Liver (tissue), 9 donors: ENCODE measurements around the gene MAPK4. TPM values are rescaled to one million over a fixed set of nuclear protein-coding genes. Genes with fewer than 3 reads are reported as not detected.

Experiments used
- DNase-seq: peaks from one replicate; pipeline ENCODE4 v3.0.0-alpha.2; 2017; ENCODE audit warnings: low spot score
- H3K27ac ChIP-seq, 2 donors: one replicate each; pipeline ENCODE4 v1.7.0; 2013; ENCODE audit warnings: inconsistent platforms in 2 of 2, low read length in 2 of 2, control low read depth in 1 of 2, low read depth in 1 of 2, mild to moderate bottlenecking in 1 of 2
- H3K27me3 ChIP-seq, 4 donors: one replicate each; pipeline versions ENCODE4 v1.6.1 to v1.7.0; 2013; ENCODE audit warnings: low read length in 3 of 4, inconsistent platforms in 1 of 4, mild to moderate bottlenecking in 1 of 4, moderate library complexity in 1 of 4; ENCODE audit not compliant: control insufficient read depth in 4 of 4, insufficient read depth in 4 of 4
- H3K36me3 ChIP-seq, 4 donors: one replicate each; pipeline versions ENCODE4 v1.6.1 to v1.7.0; 2013; ENCODE audit warnings: low read length in 3 of 4, mild to moderate bottlenecking in 3 of 4, low read depth in 1 of 4, moderate library complexity in 1 of 4; ENCODE audit not compliant: control insufficient read depth in 4 of 4, insufficient read depth in 3 of 4
- H3K4me1 ChIP-seq, 4 donors: one replicate each; pipeline versions ENCODE4 v1.6.1 to v1.7.0; 2013; ENCODE audit warnings: low read length in 3 of 4, mild to moderate bottlenecking in 3 of 4, moderate library complexity in 1 of 4; ENCODE audit not compliant: control insufficient read depth in 4 of 4, insufficient read depth in 4 of 4
- H3K4me3 ChIP-seq, 3 donors: one replicate each; pipeline versions ENCODE4 v1.6.1 to v1.7.0; 2013; ENCODE audit warnings: low read length in 3 of 3, control low read depth in 1 of 3, low read depth in 1 of 3, mild to moderate bottlenecking in 1 of 3
- H3K9ac ChIP-seq, 2 donors: one replicate each; pipeline ENCODE4 v1.7.0; 2013; ENCODE audit warnings: low read length in 2 of 2, mild to moderate bottlenecking in 2 of 2, moderate library complexity in 2 of 2, control low read depth in 1 of 2, low read depth in 1 of 2
- H3K9me3 ChIP-seq, 4 donors: one replicate each; pipeline versions ENCODE4 v1.6.1 to v1.7.0; 2013; ENCODE audit warnings: low read length in 3 of 4; ENCODE audit not compliant: control insufficient read depth in 4 of 4
- EGR1 ChIP-seq, 2 donors: IDR thresholded peaks; 2 replicates each; pipeline ENCODE4 v1.6.1; 2016 to 2018; ENCODE audit warnings: antibody characterized with exemption in 2 of 2, low read depth in 2 of 2
- FOXA1 ChIP-seq: IDR thresholded peaks from 2 replicates; pipeline ENCODE4 v1.6.1; 2016; ENCODE audit warnings: antibody characterized with exemption
- FOXA2 ChIP-seq: IDR thresholded peaks from 2 replicates; pipeline ENCODE4 v1.6.1; 2016; ENCODE audit warnings: antibody characterized with exemption
- GABPA ChIP-seq, 2 donors: IDR thresholded peaks in 1 of 2; conservative IDR thresholded peaks in 1 of 2; 2 replicates each; pipeline ENCODE4 v1.6.1; 2016; ENCODE audit warnings: antibody characterized with exemption in 2 of 2, mild to moderate bottlenecking in 1 of 2, moderate library complexity in 1 of 2
- HNF4A ChIP-seq, 2 donors: conservative IDR thresholded peaks; 2 replicates each; pipeline ENCODE4 v1.6.1; 2016; ENCODE audit warnings: antibody characterized with exemption in 2 of 2, mild to moderate bottlenecking in 2 of 2
- JUND ChIP-seq, 2 donors: IDR thresholded peaks; 2 replicates each; pipeline ENCODE4 v1.6.1; 2016; ENCODE audit warnings: antibody characterized with exemption in 2 of 2
- NR2F2 ChIP-seq: IDR thresholded peaks from 2 replicates; pipeline ENCODE4 v1.6.1; 2016; ENCODE audit warnings: antibody characterized with exemption
- RXRA ChIP-seq, 2 donors: IDR thresholded peaks; 2 replicates each; pipeline ENCODE4 v1.6.1; 2017 to 2018; ENCODE audit warnings: antibody characterized with exemption in 2 of 2, mild to moderate bottlenecking in 1 of 2
- SP1 ChIP-seq: IDR thresholded peaks from 2 replicates; pipeline ENCODE4 v1.6.1; 2018; ENCODE audit warnings: antibody characterized with exemption, mild to moderate bottlenecking
- TAF1 ChIP-seq: conservative IDR thresholded peaks from 2 replicates; pipeline ENCODE4 v1.6.1; 2016; ENCODE audit warnings: antibody characterized with exemption, mild to moderate bottlenecking
- YY1 ChIP-seq: IDR thresholded peaks from 2 replicates; pipeline ENCODE4 v1.6.1; 2016; ENCODE audit warnings: antibody characterized with exemption, mild to moderate bottlenecking
- whole genome bisulfite sequencing: extraction: QIAGEN DNeasy Blood & Tissue Kit; methylation state at CpG from one replicate; pipeline ENCODE4 v1.1.7; 2013; 5-methylcytosine and 5-hydroxymethylcytosine counted together
- polyA plus RNA-seq, 2 donors: library from polyadenylated mRNA; stranded (reverse) in 1 of 2; unstranded in 1 of 2; fragments of 200-250 nt in 1 of 2; fragments of >200 nt in 1 of 2; fragmentation: Nextera tagmentation in 1 of 2; extraction: Ambion mirVana in 1 of 2; gene quantifications; one replicate each; pipeline versions ENCODE4 v1.2.1 to v1.2.3, GENCODE V29; 2013 to 2015
- total RNA-seq, 2 donors: library from RNA; depleted of rRNA; stranded (reverse); fragments of >200 nt; gene quantifications; one replicate each; pipeline ENCODE4 v1.2.3, GENCODE V29; 2014
- TF ChIP-seq, protein P1 (sequence below): fragments of 150-350 bp; IDR thresholded peaks from 2 replicates; pipeline ENCODE4 v1.5.1; 2017; ENCODE audit warnings: improper control_type of control experiment, low read depth, low read length; ENCODE audit not compliant: missing input control
- TF ChIP-seq, protein P2 (sequence below): IDR thresholded peaks from 2 replicates; pipeline ENCODE4 v1.6.1; 2016; ENCODE audit warnings: antibody characterized with exemption
- TF ChIP-seq, protein P3 (sequence below): IDR thresholded peaks from 2 replicates; pipeline ENCODE4 v1.6.1; 2016; ENCODE audit warnings: antibody characterized with exemption, mild to moderate bottlenecking
- TF ChIP-seq, protein P4 (sequence below): IDR thresholded peaks from 2 replicates; pipeline ENCODE4 v1.6.1; 2016; ENCODE audit warnings: antibody characterized with exemption
- donor health status: healthy.
- donor health status: healthy.
- donor health status: healthy.
- donor health status: healthy.
- donor health status: healthy.

The MAPK4 gene
- total and polyA plus RNA-seq, 4 donors: under 0.01 to 4.9 (median 1.5) TPM

DNA sequence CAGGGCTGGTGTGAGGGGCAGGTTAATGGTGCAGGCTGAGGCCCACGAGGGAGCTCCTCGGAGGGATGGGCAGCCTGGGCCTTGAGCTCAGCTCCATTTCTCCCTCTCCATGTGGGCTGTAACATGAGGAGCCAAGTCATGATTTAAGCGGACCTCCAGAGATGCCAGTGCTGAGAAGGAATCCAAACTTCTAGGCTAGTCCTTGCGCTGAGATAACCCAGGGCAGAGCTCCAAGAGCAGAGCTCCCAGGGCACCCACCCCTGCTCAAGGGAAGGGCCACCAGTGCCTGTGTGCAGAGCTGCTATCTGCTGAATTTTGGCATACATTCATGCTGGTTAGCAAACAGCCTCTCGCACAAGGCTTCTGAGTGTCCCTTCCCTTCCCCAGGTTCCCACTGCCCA, 164.9 kb downstream of the MAPK4 start:
- WGBS: 90% methylated on average over 5 of the region's 5 CpGs
- no peak for TF ChIP-seq YY1
- TF ChIP-seq, protein P1, sequence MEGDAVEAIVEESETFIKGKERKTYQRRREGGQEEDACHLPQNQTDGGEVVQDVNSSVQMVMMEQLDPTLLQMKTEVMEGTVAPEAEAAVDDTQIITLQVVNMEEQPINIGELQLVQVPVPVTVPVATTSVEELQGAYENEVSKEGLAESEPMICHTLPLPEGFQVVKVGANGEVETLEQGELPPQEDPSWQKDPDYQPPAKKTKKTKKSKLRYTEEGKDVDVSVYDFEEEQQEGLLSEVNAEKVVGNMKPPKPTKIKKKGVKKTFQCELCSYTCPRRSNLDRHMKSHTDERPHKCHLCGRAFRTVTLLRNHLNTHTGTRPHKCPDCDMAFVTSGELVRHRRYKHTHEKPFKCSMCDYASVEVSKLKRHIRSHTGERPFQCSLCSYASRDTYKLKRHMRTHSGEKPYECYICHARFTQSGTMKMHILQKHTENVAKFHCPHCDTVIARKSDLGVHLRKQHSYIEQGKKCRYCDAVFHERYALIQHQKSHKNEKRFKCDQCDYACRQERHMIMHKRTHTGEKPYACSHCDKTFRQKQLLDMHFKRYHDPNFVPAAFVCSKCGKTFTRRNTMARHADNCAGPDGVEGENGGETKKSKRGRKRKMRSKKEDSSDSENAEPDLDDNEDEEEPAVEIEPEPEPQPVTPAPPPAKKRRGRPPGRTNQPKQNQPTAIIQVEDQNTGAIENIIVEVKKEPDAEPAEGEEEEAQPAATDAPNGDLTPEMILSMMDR: no peak
- no peak for TF ChIP-seq SP1
- TF ChIP-seq, protein P2, sequence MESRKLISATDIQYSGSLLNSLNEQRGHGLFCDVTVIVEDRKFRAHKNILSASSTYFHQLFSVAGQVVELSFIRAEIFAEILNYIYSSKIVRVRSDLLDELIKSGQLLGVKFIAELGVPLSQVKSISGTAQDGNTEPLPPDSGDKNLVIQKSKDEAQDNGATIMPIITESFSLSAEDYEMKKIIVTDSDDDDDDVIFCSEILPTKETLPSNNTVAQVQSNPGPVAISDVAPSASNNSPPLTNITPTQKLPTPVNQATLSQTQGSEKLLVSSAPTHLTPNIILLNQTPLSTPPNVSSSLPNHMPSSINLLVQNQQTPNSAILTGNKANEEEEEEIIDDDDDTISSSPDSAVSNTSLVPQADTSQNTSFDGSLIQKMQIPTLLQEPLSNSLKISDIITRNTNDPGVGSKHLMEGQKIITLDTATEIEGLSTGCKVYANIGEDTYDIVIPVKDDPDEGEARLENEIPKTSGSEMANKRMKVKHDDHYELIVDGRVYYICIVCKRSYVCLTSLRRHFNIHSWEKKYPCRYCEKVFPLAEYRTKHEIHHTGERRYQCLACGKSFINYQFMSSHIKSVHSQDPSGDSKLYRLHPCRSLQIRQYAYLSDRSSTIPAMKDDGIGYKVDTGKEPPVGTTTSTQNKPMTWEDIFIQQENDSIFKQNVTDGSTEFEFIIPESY: no peak
- no peak for TF ChIP-seq EGR1 (IDR thresholded peaks at IDR 0.05; ENCODE audit: low read depth in 2 of 2)

DNA sequence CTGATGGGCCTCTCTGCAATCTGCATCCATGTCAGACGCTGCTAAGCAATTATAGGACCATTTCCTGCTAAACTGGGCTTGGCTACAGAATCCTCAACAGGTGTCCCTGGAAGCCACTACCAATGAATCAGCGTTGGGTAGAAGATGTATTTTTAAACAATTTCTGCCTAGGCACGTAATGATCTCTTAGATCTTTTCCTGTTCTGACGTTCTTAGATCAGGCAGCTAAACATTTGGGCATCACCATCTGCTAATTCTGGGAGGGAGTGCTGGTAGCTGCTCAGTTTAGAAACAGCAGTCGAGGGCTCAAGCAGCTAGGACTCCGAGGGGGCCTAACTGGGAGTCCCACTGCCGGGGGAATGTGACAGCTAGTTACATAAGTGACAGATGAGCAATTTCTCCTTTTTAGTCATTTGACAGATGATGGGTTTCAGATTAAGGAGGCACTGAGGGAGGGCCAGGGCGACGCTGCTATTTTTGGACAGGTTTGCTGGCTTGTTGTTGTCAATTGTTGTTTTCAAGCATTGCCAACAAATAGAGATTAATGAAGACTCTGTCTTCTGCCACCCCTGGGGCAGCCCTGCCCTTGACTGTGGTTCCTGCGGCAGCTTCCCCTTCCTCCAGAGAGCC, 167.2 kb downstream of the MAPK4 start:
- DNase-seq: no peak
- H3K9ac ChIP-seq: no peak overlapping the region
- H3K9me3 ChIP-seq: no peaks in the 10 kb centered on the region
- H3K27me3 ChIP-seq: no peaks in the 10 kb centered on the region
- no peaks in the 10 kb centered on the region for H3K4me1 ChIP-seq
- no peak for TF ChIP-seq RXRA (IDR thresholded peaks at IDR 0.05)
- TF ChIP-seq FOXA1: no peak
- no peak for TF ChIP-seq NR2F2
- no peak for TF ChIP-seq TAF1
- no peak for TF ChIP-seq GABPA (IDR thresholded peaks at IDR 0.05 in 1 of 2, conservative IDR thresholded peaks at IDR 0.05 in 1 of 2)
- no peak for TF ChIP-seq YY1
- TF ChIP-seq, protein P2: no peak
- TF ChIP-seq FOXA2: no peak
- TF ChIP-seq HNF4A (conservative IDR thresholded peaks at IDR 0.05): no peak
- TF ChIP-seq EGR1 (IDR thresholded peaks at IDR 0.05; ENCODE audit: low read depth in 2 of 2): no peak
- TF ChIP-seq JUND (IDR thresholded peaks at IDR 0.05): no peak
- TF ChIP-seq, protein P3, sequence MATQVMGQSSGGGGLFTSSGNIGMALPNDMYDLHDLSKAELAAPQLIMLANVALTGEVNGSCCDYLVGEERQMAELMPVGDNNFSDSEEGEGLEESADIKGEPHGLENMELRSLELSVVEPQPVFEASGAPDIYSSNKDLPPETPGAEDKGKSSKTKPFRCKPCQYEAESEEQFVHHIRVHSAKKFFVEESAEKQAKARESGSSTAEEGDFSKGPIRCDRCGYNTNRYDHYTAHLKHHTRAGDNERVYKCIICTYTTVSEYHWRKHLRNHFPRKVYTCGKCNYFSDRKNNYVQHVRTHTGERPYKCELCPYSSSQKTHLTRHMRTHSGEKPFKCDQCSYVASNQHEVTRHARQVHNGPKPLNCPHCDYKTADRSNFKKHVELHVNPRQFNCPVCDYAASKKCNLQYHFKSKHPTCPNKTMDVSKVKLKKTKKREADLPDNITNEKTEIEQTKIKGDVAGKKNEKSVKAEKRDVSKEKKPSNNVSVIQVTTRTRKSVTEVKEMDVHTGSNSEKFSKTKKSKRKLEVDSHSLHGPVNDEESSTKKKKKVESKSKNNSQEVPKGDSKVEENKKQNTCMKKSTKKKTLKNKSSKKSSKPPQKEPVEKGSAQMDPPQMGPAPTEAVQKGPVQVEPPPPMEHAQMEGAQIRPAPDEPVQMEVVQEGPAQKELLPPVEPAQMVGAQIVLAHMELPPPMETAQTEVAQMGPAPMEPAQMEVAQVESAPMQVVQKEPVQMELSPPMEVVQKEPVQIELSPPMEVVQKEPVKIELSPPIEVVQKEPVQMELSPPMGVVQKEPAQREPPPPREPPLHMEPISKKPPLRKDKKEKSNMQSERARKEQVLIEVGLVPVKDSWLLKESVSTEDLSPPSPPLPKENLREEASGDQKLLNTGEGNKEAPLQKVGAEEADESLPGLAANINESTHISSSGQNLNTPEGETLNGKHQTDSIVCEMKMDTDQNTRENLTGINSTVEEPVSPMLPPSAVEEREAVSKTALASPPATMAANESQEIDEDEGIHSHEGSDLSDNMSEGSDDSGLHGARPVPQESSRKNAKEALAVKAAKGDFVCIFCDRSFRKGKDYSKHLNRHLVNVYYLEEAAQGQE: no peak
- TF ChIP-seq, protein P4, sequence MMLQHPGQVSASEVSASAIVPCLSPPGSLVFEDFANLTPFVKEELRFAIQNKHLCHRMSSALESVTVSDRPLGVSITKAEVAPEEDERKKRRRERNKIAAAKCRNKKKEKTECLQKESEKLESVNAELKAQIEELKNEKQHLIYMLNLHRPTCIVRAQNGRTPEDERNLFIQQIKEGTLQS: no peak
- TF ChIP-seq, protein P1: no peak
- TF ChIP-seq SP1: no peak
- no peak overlapping the region for H3K27ac ChIP-seq
- H3K4me3 ChIP-seq: no peak overlapping the region
- 67% methylated on average over 10 of the region's 10 CpGs for WGBS
- H3K36me3 ChIP-seq: no peaks in the 10 kb centered on the region

More for the DNA sequence above, 164.9 kb downstream of the MAPK4 start:
- H3K36me3 ChIP-seq: peaks cover 0 to 2% (median 0%) of the 10 kb centered on the region in 4 donors
- H3K27ac ChIP-seq: no peak overlapping the region
- no peak for DNase-seq
- no peaks in the 10 kb centered on the region for H3K4me1 ChIP-seq
- no peaks in the 10 kb centered on the region for H3K27me3 ChIP-seq
- no peak overlapping the region for H3K9ac ChIP-seq
- H3K9me3 ChIP-seq: no peaks in the 10 kb centered on the region
- H3K4me3 ChIP-seq: no peak overlapping the region
